SU-DHL-6 (cell line): Measurements from ENCODE around the gene MERTK.
"Not testable (repeated sequence)": the region's sequence is repeated elsewhere in the genome, so short reads cannot be mapped to it uniquely, and the experiment has no call there.

ENCODE experiments used
- CTCF ChIP-seq: fragments of 200-600 bp; sonication (generic); IDR thresholded peaks from one replicate; pipeline ENCODE4 v1.5.1; 2017; ENCODE audit warnings: antibody characterized with exemption, mild to moderate bottlenecking, low read length, moderate library complexity; ENCODE audit not compliant: insufficient read depth, poor library complexity, severe bottlenecking
- EZH2phosphoT487 ChIP-seq: fragments of 200-600 bp; sonication (generic), shearing (Covaris generic); conservative IDR thresholded peaks from 2 replicates; pipeline ENCODE4 v1.6.1; 2018; ENCODE audit warnings: mild to moderate bottlenecking, antibody characterized with exemption, low read length, moderate library complexity, mixed read lengths

DNA sequence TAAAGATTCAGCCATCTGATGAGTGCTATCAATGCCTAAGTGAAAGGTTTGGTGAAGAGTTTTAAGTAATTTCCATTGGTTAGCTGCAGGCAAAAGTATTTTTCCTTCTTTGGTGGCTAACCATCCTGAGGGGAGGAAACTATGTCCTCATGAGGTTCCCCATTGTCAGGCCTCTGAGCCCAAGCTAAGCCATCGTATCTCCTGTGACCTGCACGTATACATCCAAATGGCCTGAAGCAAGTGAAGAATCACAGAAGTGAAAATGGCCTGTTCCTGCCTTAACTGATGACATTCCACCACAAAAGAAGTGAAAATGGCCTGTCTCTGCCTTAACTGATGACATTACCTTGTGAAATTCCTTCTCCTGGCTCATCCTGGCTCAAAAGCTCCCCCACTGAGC lies 141.7 kb downstream of the MERTK start:
- not testable (repeated sequence) for TF ChIP-seq CTCF, EZH2phosphoT487
